Measurements from ENCODE around the gene KRT6A.

Gene KRT6A

GRCh38 chr12:52519826-52520662, 27.0 kb upstream of the KRT6A start, which contains the start of gene KRT5:
KRT5 (minus strand) TSS chr12:52520394; CDS start chr12:52520296, 98 bp downstream.
- TF ChIP-seq, protein P1, sequence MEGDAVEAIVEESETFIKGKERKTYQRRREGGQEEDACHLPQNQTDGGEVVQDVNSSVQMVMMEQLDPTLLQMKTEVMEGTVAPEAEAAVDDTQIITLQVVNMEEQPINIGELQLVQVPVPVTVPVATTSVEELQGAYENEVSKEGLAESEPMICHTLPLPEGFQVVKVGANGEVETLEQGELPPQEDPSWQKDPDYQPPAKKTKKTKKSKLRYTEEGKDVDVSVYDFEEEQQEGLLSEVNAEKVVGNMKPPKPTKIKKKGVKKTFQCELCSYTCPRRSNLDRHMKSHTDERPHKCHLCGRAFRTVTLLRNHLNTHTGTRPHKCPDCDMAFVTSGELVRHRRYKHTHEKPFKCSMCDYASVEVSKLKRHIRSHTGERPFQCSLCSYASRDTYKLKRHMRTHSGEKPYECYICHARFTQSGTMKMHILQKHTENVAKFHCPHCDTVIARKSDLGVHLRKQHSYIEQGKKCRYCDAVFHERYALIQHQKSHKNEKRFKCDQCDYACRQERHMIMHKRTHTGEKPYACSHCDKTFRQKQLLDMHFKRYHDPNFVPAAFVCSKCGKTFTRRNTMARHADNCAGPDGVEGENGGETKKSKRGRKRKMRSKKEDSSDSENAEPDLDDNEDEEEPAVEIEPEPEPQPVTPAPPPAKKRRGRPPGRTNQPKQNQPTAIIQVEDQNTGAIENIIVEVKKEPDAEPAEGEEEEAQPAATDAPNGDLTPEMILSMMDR (conservative IDR thresholded peaks at IDR 0.05; ENCODE audit: low read length) = no peak
- H3K4me3 ChIP-seq (ENCODE audit: low read length) = no peak within 1 kb of the TSS
- DNase-seq (ENCODE audit: low read depth) = no peak

DNA sequence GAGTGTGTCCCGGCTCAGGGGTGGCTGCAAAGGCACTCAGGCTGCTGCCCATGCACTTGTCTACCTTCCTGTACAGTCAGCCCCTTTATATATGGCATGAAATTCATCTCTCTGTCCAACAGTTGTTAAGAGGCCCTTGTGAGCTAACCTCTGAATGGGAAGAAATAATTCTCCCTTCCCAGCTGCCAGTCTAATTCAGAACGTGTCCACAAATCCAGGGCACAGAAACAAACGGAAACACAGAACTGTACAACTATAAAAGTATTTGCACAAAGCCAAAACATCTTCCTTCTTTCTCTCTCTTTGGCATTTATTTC, 26.3 kb upstream of the KRT6A start:
- no peak overlapping the region for H3K4me3 ChIP-seq (ENCODE audit: low read length)
- TF ChIP-seq, protein P1 (conservative IDR thresholded peaks at IDR 0.05; ENCODE audit: low read length) = no peak
- no peak for DNase-seq (ENCODE audit: low read depth)

GRCh38 chr12:52518574-52519386, 25.7 kb upstream of the KRT6A start:
- H3K4me3 ChIP-seq (ENCODE audit: low read length) = no peak overlapping the region
- TF ChIP-seq, protein P1 (conservative IDR thresholded peaks at IDR 0.05; ENCODE audit: low read length) = no peak
- no peak for DNase-seq (ENCODE audit: low read depth)

- TF ChIP-seq, protein P1 (conservative IDR thresholded peaks at IDR 0.05; ENCODE audit: low read length) = no peak
- H3K4me3 ChIP-seq (ENCODE audit: low read length) = no peak overlapping the region
- no peak for DNase-seq (ENCODE audit: low read depth)
Measured at GRCh38 chr12:52517888-52518287, 24.8 kb upstream of the KRT6A start.

DNA sequence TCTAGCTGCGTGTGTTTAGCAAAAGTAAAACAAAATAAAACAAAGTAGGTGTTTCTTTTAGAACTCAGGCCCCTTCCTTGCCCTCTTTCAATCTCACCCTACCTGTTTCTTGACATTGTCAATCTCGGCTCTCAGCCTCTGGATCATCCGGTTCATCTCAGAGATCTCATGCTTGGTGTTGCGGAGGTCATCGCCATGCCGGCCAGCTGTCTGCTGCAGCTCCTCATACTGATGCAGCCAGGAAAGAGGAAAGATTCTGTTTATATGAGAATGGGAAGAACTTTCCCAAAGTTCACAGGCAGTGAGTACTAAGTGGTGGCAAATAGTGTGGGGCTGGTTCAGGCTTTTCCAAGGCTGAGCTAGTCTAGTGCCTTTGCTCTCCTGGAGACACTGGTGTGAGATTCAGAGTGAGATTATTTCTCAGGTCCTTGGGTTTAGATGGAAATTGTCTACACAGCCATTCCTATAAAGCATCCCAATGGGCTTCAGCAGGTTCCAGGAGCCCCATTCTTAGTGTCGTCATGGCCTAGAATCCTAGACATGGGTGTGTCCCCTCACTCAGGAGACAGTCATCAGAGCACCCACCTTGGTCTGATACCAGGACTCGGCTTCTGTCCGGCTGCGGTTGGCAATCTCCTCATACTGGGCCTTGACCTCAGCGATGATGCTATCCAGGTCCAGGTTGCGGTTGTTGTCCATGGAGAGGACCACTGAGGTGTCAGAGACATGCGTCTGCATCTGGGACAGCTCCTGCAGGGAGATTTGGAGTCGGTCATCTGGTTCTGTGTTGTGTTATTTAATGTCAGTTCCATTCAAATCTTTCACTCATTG, 24.2 kb upstream of the KRT6A start:
- no peak overlapping the region for H3K4me3 ChIP-seq (ENCODE audit: low read length)
- TF ChIP-seq, protein P1 (conservative IDR thresholded peaks at IDR 0.05; ENCODE audit: low read length) = no peak
- no peak for DNase-seq (ENCODE audit: low read depth)

DNA sequence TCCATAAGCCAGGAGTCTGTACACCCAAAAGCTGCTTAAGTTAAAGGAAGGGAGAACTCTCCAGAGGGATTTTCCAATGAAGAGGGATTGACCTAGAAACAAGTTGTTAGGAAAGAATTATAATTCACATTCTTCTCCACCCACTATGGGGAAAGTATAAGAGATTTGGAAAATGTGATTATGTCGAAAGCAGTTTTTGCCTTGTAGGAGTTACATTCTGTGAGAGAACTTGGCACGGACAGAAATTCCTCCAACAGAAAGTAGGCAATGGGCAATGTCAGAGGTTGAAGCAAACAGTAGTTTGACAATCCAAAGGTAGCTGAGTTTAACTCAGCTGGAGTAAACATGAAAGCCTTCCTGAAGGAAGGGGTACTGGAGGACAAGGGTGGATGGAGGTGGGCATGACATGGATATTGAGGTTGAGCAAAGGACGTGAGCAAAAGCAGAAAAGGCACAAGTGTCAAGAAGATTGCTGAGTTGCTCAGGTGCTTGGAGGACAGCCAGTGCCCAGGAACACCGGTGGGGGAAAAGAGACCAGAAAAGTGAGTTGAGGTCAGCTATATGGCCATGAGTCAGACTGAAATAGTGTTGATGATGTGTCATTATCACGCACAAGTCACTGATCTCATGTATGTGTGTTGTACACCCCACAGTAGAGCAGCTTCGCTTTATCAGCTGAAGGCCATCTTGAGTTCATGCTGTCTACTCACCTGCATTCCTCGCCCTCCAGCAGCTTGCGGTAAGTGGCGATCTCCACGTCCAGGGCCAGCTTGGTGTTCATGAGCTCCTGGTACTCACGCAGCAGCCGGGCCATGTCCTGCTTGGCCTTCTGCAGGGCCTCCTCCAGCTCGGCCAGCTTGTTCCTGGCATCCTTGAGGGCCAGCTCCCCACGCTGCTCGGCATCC, 23.1 kb upstream of the KRT6A start:
- peak; percentile 39 for DNase-seq (ENCODE audit: low read depth)
- TF ChIP-seq, protein P1 (conservative IDR thresholded peaks at IDR 0.05; ENCODE audit: low read length) = no peak

More for the DNA sequence above, 23.1 kb upstream of the KRT6A start:
- no peak overlapping the region for H3K4me3 ChIP-seq (ENCODE audit: low read length)

Data from AG10803 (cell line).